Duodenal mucosa (tissue), 2 donors: Measurements from ENCODE around the gene NRBP1.
"Not testable (repeated sequence)": the region's sequence is repeated elsewhere in the genome, so short reads cannot be mapped to it uniquely, and the experiment has no call there.

ENCODE experiments used
- H3K27ac ChIP-seq: one replicate; pipeline ENCODE4 v1.7.0; 2013; ENCODE audit warnings: low read depth, low read length
- H3K27me3 ChIP-seq, 2 donors: one replicate each; pipeline ENCODE4 v1.7.0; 2013; ENCODE audit warnings: low read length in 2 of 2, control low read depth in 1 of 2; ENCODE audit not compliant: insufficient read depth in 2 of 2, control insufficient read depth in 1 of 2
- H3K36me3 ChIP-seq, 2 donors: one replicate each; pipeline ENCODE4 v1.7.0; 2013; ENCODE audit warnings: low read length in 2 of 2, control low read depth in 1 of 2; ENCODE audit not compliant: insufficient read depth in 2 of 2, control insufficient read depth in 1 of 2
- H3K4me1 ChIP-seq, 2 donors: one replicate each; pipeline ENCODE4 v1.7.0; 2013; ENCODE audit warnings: low read length in 2 of 2, control low read depth in 1 of 2; ENCODE audit not compliant: insufficient read depth in 2 of 2, control insufficient read depth in 1 of 2
- H3K4me3 ChIP-seq, 2 donors: one replicate each; pipeline ENCODE4 v1.7.0; 2013; ENCODE audit warnings: low read length in 2 of 2, low read depth in 1 of 2
- H3K9ac ChIP-seq, 2 donors: one replicate each; pipeline ENCODE4 v1.7.0; 2013; ENCODE audit warnings: low read length in 2 of 2, low read depth in 1 of 2
- H3K9me3 ChIP-seq, 2 donors: one replicate each; pipeline ENCODE4 v1.7.0; 2013; ENCODE audit warnings: low read length in 2 of 2, control low read depth in 1 of 2; ENCODE audit not compliant: control insufficient read depth in 1 of 2

The NRBP1 gene

DNA sequence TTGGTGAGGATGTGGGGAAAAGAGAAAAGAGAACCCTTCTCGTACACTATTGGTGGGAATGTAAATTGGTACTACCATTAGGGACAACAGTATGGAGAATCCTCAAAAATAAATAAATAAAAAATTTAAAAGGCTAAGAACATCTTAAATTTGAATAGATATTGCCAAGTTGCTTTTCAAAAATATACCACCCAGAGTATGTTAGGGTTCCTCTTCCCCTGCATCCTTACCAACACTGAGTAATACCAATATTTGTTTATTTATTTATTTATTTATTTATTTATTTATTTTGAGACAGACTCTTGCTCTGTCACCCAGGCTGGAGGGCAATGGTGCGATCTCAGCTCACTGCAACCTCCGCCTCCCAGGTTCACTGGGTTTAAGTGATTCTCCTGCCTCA, 5.5 kb upstream of the NRBP1 start:
- H3K9ac ChIP-seq = no peak overlapping the region
- no peaks in the 10 kb centered on the region for H3K9me3 ChIP-seq
- no peak overlapping the region for H3K4me3 ChIP-seq

DNA sequence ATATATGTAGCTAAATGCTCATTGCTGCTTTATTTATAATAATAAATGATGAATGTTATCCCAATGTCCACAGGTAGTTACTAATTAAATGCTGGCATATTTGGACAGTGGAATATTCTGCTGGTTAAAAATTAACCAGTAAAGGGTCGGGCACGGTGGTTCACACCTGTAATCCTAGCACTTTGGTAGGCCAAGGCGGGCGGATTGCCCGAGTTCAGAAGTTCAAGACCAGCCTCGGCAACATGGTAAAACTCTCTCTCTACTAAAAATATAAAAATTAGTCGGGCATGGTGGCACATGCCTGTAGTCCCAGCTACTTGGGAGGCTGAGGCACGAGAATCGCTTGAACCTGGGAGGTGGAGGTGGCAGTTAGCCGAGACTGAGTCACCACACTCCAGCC, 3.4 kb upstream of the NRBP1 start:
- not testable (repeated sequence) for H3K4me3 ChIP-seq, H3K36me3 ChIP-seq, H3K4me1 ChIP-seq, H3K9ac ChIP-seq, H3K27me3 ChIP-seq, H3K9me3 ChIP-seq, H3K27ac ChIP-seq

More for the DNA sequence above, 5.5 kb upstream of the NRBP1 start:
- Histone ChIP-seq H3K4me1 (peaks cover 0 to 5% of the 10 kb centered on the region in 2 donors), H3K36me3 (no peaks in the 10 kb centered on the region), H3K27me3 (no peaks in the 10 kb centered on the region), H3K27ac (no peak overlapping the region)

DNA sequence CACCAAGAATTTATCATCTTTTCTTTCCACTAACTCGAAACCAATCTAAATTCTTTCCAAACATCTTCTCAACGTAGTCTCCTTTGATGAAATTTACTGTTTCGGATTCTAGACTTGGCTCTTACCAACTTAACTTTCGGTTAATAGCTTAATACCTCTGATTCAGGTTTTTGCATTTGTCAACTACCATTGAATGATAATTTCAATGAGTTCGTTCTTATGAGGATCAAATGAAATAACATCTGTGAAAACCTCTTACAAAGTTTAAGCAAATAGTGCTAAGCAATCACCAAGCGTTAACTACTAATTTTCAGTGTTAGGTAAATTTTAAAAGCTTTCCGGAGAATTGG, 593 bp upstream of the NRBP1 start:
- peak overlapping the region; percentile 92 to 94 for H3K4me3 ChIP-seq
- H3K27me3 ChIP-seq = no peaks in the 10 kb centered on the region
- peak overlapping the region; percentile 97 for H3K27ac ChIP-seq
- H3K9ac ChIP-seq = peak overlapping the region; percentile 85 to 94
- H3K36me3 ChIP-seq = no peaks in the 10 kb centered on the region
- H3K9me3 ChIP-seq = no peaks in the 10 kb centered on the region
- peaks cover 17 to 19% of the 10 kb centered on the region in 2 donors for H3K4me1 ChIP-seq

DNA sequence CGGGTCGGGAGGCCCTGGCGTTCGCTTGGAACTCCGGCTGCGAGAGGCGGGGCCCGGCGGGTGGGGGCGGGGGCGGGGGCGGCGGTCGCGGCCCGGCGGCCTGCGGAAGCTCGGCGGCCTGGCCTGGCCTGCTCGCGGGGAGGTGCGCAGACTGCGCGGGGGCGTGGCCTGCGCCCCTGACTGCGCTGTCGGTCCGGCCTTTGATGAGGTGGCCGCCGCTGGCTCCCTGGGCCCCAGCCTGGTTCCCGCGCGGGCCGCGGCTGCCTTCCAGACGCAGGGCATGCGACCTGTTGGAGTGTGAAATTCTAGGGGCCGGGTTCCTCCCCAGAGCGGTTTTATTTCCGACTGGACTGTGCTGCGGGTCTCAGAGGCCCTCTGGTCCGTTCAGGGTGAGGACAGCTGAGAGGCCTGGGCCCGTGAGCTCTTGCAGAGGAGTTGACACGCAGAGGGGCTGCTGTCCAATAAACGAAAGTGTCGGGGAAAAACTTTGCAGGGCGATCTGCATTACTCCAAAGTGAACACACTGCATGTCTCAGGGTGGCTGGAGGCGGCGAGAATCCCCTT, 629 bp downstream of the NRBP1 start:
- Histone ChIP-seq H3K27ac (peak overlapping the region; percentile 97), H3K9me3 (no peaks in the 10 kb centered on the region), H3K27me3 (no peaks in the 10 kb centered on the region), H3K4me3 (peak overlapping the region; percentile 92 to 94), H3K36me3 (peaks cover 11 to 12% of the 10 kb centered on the region in 2 donors), H3K4me1 (peaks cover 17 to 19% of the 10 kb centered on the region in 2 donors), H3K9ac (peak overlapping the region; percentile 94 to 98)

DNA sequence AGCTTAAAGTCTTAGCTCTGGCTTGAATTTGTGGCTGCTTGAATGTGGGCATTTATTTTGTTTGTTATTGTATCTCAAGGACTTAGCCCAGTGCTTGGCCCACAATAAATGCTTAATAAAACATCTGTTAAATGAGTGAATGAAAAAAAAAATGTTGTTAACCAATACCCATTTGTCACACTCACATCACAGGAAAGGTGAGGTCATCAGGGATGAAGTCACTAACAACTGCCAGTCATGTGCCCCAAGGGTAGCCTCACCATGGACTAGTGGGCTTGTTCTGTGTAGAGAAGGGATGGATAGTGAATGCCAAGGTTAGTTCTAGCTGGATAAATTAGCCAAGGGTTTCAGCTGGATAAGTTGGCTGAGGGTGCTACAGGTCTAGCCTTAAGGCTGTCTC, 3.0 kb downstream of the NRBP1 start:
- no peak overlapping the region for H3K4me3 ChIP-seq
- H3K4me1 ChIP-seq = peaks cover 17 to 19% of the 10 kb centered on the region in 2 donors
- no peak overlapping the region for H3K27ac ChIP-seq
- peaks cover 34 to 35% of the 10 kb centered on the region in 2 donors for H3K36me3 ChIP-seq
- no peak overlapping the region for H3K9ac ChIP-seq
- H3K27me3 ChIP-seq = no peaks in the 10 kb centered on the region
- no peaks in the 10 kb centered on the region for H3K9me3 ChIP-seq

DNA sequence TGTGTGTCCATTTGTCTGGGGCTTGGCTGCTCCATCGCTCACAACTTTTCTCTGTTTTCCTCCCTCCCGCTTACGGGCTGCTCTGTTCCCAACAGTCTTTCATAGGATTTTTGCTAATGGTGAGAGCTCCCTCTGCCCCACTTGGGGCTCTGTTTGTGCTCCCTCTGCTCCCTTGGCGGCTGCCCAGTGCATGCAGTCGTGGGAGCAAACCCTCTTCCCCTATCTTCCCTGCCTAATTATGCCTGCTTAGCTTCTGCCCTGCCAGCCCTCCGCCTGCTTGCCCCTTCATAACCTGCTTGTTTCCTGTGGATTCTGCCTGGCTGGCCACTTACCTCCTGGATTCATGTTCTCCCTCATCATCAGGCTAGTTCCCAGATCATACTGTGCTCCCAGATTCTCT, 7.2 kb downstream of the NRBP1 start:
- Histone ChIP-seq H3K4me3 (no peak overlapping the region), H3K27me3 (no peaks in the 10 kb centered on the region), H3K36me3 (peaks cover 54 to 73% of the 10 kb centered on the region in 2 donors), H3K9me3 (no peaks in the 10 kb centered on the region), H3K4me1 (peaks cover 5 to 7% of the 10 kb centered on the region in 2 donors), H3K27ac (no peak overlapping the region), H3K9ac (no peak overlapping the region)

DNA sequence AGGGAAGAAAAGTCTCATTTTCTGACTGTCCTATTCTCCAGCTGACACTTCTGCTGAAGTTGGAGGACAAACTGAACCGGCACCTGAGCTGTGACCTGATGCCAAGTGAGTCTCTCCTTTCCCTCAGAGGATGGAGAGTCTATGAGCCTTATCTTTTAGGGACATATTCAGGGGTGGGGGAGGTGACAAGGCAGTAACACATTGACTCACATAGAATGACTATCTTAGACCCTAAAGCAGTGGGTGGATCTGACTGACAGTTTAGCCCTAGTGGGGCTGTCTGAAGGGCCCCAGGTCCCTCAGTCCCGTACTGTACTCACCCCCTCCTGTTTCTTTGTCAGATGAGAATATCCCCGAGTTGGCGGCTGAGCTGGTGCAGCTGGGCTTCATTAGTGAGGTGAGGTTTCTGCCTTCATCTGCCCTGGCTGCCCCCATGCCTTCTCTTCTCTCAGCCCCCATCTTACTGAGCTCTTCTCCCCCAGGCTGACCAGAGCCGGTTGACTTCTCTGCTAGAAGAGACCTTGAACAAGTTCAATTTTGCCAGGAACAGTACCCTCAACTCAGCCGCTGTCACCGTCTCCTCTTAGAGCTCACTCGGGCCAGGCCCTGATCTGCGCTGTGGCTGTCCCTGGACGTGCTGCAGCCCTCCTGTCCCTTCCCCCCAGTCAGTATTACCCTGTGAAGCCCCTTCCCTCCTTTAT, 12.9 kb downstream of the NRBP1 start:
- peaks cover 16 to 17% of the 10 kb centered on the region in 2 donors for H3K4me1 ChIP-seq
- no peaks in the 10 kb centered on the region for H3K27me3 ChIP-seq
- H3K9me3 ChIP-seq = no peaks in the 10 kb centered on the region
- H3K27ac ChIP-seq = no peak overlapping the region
- peaks cover 34 to 54% of the 10 kb centered on the region in 2 donors for H3K36me3 ChIP-seq
- H3K4me3 ChIP-seq = no peak overlapping the region
- no peak overlapping the region for H3K9ac ChIP-seq

DNA sequence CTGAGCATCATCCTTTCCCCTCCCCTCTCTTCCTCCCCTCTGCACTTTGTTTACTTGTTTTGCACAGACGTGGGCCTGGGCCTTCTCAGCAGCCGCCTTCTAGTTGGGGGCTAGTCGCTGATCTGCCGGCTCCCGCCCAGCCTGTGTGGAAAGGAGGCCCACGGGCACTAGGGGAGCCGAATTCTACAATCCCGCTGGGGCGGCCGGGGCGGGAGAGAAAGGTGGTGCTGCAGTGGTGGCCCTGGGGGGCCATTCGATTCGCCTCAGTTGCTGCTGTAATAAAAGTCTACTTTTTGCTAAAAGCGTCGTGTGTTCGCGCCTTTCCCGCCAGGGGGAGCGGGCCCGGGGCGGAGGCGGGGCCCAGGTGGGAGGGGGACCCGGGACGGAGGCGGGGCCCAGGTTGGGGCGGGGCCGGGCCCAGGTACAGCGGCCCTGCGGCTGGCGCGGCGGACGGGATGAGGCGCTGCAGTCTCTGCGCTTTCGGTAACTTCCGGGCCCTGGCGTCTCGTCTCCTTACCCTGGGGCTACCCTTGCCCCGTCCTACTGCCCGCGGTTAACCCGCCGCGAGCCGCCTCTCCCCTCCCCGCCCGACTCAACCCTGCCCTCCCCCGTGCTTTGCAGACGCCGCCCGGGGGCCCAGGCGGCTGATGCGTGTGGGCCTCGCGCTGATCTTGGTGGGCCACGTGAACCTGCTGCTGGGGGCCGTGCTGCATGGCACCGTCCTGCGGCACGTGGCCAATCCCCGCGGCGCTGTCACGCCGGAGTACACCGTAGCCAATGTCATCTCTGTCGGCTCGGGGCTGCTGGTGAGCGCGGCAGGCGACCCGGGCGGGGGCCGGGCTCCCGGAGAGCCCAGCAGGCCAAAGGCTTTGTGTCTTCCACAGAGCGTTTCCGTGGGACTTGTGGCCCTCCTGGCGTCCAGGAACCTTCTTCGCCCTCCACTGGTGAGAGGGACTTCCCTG, 13.8 kb downstream of the NRBP1 start, which contains the start of gene KRTCAP3:
TSS of gene KRTCAP3 (plus strand) at position 424 of the 962 bp plus-strand sequence. CDS start at position 456, 32 bp downstream.
- no peak within 1 kb of the TSS for H3K27ac ChIP-seq

DNA sequence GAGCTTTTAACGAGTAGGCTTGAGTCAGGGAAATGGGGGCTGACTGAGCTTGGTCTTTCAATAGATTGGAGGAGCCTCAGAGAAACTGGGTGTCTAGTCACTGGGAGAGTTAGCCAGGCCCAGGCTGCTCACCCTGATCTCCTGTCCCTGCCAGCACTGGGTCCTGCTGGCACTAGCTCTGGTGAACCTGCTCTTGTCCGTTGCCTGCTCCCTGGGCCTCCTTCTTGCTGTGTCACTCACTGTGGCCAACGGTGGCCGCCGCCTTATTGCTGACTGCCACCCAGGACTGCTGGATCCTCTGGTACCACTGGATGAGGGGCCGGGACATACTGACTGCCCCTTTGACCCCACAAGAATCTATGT, 14.5 kb downstream of the NRBP1 start:
- Histone ChIP-seq H3K36me3 (peaks cover 27 to 45% of the 10 kb centered on the region in 2 donors), H3K9me3 (no peaks in the 10 kb centered on the region), H3K27ac (no peak overlapping the region), H3K4me1 (peaks cover 16 to 17% of the 10 kb centered on the region in 2 donors), H3K4me3 (peak overlapping the region; percentile 45 to 69), H3K27me3 (no peaks in the 10 kb centered on the region), H3K9ac (peak overlapping the region; percentile 72 to 75)

More for the DNA sequence above, 13.8 kb downstream of the NRBP1 start, which contains the start of gene KRTCAP3:
- peaks cover 16 to 17% of the 10 kb centered on the region in 2 donors for H3K4me1 ChIP-seq
- H3K27me3 ChIP-seq = no peaks in the 10 kb centered on the region
- H3K4me3 ChIP-seq = peak within 1 kb of the TSS; percentile 45 to 69
- H3K9ac ChIP-seq = peak within 1 kb of the TSS; percentile 72 to 75
- H3K36me3 ChIP-seq = peaks cover 25 to 45% of the 10 kb centered on the region in 2 donors
- no peaks in the 10 kb centered on the region for H3K9me3 ChIP-seq

DNA sequence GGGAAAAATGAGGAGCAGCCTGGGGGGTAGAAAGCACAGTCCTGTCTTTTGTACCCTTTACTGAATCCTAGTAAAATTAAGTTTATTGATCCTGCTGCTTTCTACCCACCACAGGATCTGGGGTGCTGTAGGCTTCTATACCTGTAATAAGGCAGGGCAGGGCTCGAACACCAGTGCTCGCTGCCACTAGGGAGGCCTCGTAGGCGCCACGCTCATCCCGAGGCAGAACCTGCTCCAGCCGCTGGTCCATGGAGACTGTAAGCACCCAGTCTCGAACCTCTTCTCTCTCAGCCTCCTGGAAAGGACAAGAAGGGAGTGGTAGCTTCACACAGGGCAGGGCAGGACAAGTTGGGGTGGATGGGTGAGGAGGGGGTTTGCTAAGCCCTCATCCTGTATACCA, 16.7 kb downstream of the NRBP1 start:
- Histone ChIP-seq H3K4me3 (peak overlapping the region; percentile 65 to 72), H3K4me1 (peaks cover 16 to 17% of the 10 kb centered on the region in 2 donors), H3K27ac (peak overlapping the region; percentile 94), H3K36me3 (peaks cover 23 to 39% of the 10 kb centered on the region in 2 donors), H3K9me3 (no peaks in the 10 kb centered on the region), H3K27me3 (no peaks in the 10 kb centered on the region), H3K9ac (peak overlapping the region; percentile 72 to 77)
